Smooth muscle cell of the brain vasculature (primary cell): ENCODE results near the gene PAN2.
"Not testable (repeated sequence)": the region's sequence is repeated elsewhere in the genome, so short reads cannot be mapped to it uniquely, and the experiment has no call there.

Experiments
- DNase-seq: peaks from one replicate; pipeline ENCODE4 v3.0.0-alpha.2; 2012; ENCODE audit warnings: low read depth, low spot score

The PAN2 gene

DNA sequence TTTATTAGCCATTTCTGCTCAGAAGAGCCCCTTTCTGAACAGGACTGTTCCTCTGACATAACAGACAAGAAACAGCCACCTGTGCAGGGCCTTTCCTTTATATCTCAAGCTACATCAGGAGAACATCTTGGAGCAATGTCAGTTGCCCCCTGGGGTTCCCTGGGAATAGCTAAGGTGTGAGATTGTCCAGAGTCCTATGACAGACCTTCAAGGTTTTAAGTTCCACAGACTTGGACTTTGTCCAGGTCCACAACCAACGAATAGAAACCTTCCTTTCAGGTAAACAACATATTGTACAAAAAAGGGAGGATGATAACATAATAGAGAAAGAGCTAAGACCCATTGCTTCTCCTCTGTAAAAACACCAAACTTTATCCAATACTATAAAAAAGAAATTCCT lies 7.8 kb upstream of the PAN2 start:
- no peak for DNase-seq

DNA sequence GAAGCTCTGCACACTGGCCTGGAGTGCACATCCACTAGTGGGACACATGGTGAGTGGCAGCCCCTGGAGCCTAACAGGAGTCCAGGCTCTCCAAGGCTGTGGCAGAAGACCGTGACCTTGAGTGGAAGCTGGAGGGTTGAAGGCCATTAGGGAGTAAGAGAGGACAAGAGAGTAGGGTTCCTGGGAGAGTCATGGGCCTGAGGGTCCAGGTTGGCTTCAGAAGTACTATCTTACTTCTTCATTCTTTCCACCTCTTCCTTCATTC lies 5.3 kb upstream of the PAN2 start:
- no peak for DNase-seq

DNA sequence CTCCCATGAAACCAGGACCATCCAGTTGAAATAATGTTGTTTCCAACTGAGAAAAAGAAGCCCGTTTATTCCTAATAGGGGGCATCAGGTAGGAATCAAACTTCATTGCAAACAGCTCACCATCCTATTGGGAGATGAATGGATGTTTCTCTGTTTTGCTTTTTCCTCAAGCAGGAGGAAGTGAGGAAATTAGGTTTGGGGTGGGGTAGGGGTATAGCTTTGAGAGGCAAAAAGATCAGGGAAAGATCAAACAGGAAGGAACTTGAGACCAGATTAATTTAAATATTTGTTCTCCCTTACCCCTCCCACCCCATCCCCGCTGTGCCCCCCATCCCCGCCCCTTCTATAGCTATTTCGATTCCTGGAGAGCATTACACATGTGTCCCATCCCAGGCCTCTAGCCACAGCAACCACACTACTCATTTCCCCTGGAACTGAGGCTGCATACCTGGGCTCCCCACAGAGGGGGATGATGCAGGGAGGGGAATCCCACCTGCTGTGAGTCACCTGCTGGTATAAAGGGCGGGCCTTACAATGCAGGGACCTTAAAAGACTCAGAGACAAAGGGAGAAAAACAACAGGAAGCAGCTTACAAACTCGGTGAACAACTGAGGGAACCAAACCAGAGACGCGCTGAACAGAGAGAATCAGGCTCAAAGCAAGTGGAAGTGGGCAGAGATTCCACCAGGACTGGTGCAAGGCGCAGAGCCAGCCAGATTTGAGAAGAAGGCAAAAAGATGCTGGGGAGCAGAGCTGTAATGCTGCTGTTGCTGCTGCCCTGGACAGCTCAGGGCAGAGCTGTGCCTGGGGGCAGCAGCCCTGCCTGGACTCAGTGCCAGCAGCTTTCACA lies 4.7 kb upstream of the PAN2 start, which contains the start of gene IL23A:
IL23A (plus strand) TSS at position 577 of the 850 bp plus-strand sequence; CDS start at position 738, 161 bp downstream.
- DNase-seq = no peak

DNA sequence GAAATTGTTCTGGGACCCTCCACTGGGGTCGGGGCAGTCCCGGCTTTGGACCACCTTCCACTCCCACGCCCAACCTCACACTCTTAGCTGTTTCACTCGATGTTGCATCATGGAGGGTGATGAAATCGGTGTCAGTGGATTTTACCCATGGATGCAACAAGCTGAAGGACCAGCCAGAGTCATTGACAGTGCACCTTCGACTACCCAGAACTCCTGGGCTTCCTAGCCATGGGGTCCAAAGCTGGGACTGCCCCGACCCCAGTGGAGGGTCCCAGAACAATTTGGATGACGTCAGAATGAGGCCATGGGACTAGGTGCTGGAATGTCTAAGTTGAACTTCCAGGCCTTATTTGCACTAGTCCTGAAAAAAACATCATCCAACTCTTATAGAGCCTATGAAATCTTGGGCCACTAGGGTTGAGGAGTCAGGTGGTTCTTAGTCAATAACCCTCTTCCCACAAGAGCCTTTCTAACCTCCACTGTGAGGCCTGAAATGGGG lies 4.0 kb upstream of the PAN2 start:
- DNase-seq = no peak

DNA sequence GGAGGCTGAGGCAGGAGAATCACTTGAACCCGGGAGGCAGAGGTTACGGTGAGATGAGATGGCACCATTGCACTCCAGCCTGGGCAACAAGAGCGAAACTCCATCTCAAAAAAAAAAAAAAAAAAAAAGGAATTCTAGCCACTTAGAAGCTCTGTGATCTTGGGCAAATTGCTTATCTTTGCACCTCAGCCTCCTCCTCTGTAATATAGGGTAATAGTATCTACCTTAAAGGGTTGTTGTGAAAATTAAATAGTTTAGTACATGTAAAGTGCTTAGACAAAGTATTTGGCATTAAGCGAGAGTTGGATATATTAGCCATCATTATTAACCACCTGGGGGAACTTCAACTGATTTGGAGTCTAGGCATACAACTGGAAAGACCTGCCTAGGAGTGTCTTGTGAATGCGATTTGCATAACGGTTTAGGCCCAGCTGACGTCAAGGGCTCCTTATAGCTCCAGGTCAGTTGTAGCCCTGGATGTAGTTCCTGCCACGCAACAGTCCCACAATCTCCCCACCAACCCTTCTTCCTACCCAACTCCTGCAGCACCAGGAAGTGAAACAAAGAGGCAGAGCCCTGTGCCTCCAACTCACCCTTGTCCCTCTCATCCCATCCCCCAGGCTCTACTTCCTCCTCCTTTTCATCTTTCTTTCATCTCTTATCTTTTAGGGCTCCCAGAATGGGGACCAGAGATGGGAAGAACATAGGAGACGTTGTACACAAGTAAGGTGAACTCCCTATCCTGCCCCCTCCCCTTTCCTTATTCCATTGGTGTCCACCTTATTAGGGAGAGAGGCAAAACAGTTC lies 2.8 kb upstream of the PAN2 start:
- DNase-seq = no peak

DNA sequence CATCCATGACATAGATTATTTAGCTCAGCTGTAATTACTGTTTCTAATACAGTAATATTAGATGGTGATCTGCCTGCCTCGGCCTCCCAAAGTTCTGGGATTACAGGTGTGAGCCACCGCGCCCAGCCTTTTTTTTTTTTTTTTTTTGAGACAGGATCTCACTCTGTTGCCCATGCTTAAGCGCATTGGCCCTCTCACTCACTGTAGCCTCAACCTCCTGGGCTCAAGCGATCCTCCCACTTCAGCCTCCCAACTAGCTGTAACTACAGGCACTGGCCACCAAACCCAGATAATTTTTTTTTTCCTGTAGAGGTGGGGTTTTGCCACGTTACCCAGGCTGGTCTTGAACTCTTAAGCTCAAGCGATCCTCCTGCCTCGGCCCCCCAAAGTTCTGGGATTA lies 1.7 kb upstream of the PAN2 start:
- not testable (repeated sequence) for DNase-seq

DNA sequence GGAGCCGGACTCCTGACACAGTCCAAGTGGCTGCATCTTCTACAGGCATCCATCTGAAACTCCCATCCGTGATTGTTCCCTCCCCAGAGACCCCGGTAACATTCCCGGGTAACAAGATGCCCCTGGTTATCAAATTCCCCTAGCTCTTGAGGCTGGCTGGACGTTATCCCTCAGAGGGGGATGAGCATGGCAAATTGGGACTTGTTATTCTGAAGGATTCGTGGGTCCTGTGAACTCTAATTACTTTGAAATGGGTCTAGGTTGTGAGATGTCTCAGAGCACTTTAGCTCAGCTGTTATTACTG lies 642 bp upstream of the PAN2 start:
- no peak for DNase-seq

DNA sequence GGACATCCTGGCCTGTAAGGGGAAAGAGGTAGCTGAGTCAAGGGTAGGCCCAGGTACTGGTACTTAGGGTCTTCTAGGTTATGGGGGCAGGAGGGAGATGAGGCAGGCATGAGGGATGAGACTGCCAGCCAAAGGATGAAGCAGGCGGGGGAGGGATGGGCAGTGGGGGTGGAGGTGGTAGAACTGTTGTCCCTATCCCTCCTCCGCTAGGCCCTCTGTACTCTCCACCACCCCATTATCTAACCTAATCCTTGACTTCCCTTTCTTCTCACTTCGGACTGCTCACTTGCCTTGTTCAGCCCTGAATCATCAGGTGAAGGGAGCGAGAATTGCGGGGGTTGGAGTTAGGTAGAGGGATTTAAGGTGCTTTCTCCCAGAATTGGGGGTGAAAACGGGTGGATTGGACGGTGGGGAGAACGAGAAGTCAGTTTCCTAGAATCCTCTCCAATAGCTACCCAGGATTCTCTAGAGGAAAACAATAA lies 562 bp downstream of the PAN2 start:
- DNase-seq = no peak

DNA sequence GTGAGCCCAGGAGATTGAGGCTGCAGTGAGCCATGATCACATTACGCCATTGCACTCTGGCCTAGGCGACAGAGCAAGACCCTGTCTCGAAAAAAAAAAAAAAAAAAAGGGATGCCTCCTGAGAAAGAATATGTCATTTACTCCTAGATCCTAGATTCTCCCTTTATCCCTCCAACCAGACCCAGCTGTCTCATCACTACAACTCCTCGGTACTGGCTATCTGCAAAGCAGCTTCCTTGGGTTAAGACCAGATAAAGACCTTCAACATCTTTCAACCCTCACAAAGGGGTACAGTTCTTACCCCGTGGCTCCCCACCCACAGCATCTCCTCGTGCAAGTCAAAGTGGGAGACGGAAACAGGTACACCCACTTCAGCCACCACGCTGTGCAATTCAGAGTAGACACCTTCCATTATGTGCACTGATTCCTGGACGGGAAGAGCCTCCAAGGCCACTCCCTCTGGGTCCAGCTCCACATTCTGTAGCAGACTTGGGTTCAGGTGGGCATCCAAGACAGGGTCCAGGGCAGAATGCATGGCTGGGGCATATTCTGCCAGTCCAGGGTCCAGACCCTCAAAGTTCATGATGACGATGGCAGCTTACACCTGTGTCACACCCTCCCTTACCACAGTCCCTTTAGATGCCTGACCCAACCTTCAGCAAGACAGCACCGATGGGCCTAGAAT lies 1.1 kb downstream of the PAN2 start:
- DNase-seq = no peak

DNA sequence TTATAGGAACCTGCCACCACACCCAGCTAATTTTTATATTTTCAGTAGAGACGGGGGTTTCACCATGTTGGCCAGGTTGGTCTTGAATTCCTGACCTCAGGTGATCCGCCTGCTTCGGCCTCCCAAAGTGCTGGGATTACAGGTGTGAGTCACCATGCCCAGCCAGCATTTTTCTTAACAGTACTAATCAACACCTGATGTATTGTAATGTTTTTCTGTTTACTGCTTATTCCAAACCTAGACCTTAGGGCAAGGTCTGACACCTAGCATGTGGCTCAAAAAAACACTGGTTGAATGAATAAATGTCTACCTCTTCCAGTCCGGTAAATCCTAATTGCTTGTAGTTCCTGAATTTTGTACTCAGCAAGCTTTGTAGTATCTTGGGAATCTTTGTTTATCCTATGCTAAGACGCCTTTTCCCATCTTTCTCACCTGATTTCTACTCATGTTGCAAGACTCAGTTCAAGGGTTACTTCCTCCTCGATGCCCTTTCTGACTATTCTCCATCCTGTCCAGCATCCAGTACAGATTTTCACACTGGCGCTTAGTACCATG lies 2.8 kb downstream of the PAN2 start:
- DNase-seq = no peak

DNA sequence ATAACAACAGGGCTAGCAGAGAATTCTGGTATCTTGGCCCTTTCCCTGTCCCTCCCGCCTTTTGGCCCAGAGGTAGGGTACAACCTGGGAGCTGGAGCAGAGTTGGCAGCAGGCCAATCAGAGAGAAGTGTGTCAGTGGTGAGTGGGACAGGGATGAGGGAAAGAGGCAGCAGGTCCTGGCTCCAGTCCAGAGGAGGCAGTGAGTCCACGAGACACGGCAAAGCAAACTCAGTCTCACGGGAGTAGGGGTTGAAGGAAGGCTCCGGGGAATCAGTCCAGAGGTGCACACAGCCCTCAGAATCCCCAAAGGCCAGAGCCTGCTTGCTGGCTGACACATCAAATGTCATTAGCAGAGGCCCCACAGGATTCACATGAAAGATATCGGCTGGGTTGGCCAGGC lies 7.3 kb downstream of the PAN2 start:
- no peak for DNase-seq

DNA sequence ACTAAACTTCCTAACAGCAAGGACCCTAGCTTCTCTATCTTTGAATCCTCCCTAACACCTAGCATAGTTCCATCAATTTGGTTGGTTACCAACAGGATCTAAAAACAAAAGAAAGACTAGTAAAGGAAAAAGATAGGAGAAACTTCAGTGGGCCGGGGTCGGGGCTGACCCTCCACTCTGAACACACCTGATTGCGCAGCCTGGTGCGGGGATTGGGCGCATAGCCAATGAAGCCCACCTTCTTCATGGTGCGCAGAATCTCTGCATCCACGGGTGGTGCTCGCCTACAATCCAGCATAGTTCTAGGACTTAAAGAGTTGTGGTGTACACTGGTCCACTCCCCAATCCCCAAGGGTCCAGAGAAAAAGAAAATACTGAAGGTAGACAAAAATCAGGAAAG lies 7.7 kb downstream of the PAN2 start:
- DNase-seq = no peak

DNA sequence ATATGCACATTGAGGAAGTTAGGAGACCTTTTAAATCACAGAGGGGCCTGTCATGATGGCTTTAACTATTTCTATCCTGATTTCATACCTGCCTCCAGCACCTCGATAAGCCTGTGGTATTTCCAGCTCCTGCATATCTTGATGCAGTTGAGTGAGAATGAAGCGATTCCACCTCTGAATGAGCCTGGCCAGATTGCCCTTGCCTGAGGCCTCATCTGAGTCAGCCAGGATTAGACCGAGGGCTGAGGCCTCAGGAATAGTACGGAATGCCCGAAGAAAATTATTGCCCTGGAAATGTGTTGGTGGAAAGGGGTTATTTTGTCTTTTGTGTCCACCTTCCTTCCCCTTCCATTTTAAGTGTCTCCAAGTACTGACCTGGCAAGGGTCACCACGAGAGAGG lies 9.6 kb downstream of the PAN2 start:
- no peak for DNase-seq

DNA sequence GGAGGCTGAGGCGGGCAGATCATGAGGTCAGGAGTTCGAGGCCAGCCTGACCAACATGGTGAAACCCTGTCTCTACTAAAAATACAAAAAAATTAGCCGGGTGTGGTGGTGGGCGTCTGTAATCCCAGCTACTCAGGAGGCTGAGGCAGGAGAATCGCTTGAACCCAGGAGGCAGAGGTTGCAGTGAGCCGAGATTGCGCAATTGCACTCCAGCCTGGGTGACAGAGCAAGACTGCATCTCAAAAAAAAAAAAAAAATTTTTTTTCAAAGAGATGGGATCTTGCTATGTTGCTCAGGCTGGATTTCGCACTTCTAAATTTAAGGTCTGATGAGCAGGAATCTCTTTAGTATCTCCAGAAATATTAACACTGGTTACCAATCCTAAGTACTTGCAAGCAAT lies 12.2 kb downstream of the PAN2 start:
- DNase-seq = not testable (repeated sequence)

DNA sequence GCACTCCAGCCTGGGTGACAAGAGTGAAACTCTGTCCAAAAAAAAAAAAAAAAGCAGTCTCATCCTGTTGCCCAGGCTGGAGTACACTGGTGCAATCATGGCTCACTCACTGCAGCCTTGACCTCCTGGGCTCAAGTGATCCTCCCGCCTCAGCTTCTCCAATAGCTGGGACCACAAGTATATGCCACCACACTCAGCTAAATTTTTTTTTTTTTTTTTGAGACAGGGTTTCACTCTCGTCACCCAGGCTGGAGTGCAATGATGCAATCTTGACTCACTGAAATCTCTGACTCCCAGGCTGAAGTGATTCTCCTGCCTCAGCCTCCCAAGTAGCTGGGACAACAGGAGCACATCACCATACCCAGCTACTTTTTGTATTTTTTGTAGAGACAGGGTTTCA lies 12.8 kb downstream of the PAN2 start:
- no peak for DNase-seq

DNA sequence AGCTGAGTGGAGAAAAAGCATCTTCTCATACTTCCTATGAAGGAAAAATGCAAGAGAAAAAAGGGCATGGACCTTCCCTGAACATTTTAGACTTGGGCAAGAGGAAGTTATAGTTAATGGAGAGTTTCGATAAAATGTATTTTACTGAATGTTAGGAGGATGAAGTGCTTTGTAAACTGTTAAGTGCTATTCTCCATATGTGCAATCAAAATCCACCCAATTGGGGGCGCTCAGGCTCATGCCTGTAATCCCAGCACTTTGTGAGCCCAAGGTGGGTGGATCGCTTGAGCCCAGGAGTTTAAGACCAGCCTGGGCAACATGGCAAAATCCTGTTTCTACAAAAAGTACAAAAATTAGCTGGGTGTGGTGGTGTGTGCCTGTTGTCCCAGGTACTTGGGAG lies 16.1 kb downstream of the PAN2 start:
- DNase-seq = no peak

DNA sequence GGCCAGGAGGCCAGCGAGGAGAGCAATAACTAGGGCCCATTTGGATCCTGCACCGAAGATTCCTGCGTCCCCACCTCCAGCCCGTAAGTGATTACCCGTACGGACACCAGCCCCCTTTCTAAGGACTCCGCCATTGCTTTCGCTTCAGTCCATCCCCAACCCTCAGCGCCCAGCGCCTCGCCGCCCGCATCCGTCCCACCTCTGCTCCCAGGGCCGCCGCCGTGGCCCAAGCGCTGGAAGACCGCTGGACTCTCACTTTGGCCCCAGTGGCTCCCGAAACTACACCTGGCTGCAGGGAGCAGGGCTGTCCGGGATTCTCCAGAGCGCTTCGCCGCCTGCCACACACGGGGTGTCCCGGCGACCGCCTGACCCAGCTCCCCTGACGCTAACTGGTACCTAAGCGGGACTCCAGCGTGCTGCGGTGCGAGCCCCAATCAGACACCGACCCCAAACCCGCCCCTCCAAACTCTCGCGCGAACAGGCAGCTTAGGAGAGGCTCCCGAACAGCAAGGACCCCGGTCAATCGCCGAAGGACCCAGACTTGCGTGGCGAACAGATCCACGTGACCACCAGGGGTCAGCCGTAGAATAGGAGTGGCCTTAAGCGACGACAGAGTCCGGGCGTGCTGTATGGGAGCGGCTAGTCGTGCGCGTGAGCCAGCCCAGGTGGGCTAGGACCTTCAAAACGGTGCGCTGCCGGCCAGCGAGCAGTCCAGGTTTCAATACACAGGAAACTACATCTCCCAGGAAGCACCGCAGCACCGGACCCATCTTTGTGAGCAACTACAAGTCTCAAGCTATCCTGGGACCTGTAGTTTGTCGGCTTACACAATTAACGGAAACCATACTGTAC lies 18.0 kb downstream of the PAN2 start, which contains the start of gene CNPY2:
CNPY2 (minus strand) TSS at position 367 of the 852 bp plus-strand sequence. CDS start 771 bp downstream, outside the sequence.
- peak; percentile 93 for DNase-seq

DNA sequence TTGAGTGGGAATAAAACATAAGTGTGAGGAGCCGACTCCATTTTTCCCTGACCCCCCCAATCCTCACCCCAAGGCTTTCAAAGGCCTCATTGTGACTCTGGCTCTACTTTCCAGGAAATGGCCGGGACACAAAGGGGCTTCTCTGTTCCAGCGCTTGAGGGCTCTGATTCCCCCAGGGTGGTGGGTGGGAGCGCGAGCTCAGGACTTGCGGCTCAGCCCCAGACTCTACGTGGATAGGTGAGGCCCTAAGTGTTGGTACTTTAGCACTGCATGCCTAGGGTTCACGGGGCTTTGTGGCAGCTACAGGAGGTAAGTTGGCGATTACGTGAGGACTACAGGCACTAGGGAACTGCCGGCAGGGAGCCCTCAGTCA lies 18.6 kb downstream of the PAN2 start:
- no peak for DNase-seq

DNA sequence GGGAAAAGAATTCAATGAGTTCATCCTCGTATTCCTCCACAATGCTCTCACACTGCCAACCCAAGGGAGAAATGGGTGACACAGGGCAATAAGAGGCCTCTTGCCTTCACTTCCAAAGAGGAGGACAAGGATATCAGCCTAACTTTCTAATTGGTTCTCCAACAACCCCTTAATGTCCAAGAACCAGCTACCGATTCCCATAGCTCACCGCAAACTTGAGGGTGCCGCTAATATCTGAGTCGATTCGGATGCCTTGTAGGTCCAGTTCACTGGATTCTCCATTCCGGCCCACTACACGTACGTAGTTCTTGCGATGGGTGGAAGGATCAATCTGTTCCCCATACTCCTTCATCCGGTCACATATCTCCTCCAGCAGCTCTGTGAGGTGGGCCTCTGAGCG lies 22.8 kb downstream of the PAN2 start:
- no peak for DNase-seq

DNA sequence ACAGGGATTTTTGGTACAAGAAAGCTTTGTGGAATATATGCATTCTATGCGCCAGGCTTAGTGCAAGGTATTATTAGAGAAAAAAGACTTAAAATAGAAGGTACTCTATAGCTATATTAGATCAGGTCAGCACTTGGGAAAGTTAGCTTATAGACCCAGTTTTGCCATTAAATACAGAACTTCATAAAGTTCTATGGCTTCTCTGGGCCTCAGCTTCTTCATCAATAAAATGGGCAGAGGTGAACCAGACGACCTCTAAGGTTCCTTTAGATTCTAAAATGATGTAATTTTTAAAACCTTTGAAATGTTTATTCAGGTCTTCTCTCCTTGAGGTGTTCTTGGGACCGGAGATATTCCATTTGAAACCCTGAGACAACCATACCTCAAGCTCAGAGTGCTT lies 25.1 kb downstream of the PAN2 start:
- DNase-seq = no peak
